T follicular helper cell (primary cell): ENCODE data around the gene MAP3K2.

Experiments used
- DNase-seq: peaks from one replicate; pipeline ENCODE4 v3.0.0-alpha.2; 2020; ENCODE audit warnings: low read depth

MAP3K2 gene

DNA sequence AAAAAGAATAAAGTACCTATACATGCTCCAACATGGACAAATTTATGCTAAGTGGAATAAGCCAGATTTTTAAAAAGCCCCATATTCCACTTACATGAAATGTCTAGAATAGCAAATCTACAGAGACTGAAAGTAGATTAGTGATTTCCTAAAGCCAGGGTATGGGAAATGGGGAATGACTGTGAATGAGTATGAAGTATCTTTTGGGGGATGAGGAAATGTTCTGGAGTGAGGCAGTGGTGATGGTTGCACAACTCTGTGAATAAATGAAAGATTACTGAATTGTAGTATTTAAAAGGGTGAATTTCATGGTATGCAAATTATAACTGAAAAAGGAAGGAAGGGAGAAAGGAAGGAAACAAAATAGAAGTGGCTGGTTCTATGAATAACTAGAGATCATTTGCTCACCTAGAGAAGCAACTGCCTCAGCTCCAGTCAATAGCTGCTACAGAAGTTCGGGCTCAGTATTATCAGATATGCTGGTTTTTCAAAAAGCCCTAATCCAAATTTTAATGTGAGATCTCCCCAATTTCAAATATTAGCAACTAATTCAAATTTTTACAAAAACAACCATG is 39.3 kb downstream of the MAP3K2 start:
- no peak for DNase-seq

DNA sequence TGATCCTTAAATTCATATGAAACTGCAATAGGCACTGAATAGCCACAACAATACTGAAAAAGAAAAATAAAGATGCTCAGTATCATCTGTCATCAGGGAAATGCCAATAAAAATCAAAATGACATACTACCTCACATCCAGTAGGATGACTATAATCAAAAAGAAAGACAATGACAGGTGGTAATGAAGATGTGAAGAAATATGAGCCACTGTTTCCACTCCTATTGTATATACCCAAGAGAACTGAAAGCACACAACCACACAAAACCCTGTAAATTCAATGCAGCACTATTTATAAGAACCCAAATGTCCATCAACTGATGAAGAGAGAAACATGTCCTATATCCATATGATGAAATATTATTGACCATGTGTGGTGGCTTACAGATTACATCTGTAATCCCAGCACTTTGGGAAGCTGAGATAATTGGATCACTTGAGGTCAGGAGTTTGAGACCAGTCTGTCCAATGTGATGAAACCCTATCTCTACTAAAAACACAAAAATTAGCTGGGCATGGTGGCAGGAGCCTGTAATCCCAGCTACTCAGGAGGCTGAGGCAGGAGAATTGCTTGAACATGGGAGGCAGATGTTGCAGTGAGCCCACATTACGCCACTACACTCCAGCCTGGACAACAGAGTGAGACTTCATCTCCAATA is 39.9 kb downstream of the MAP3K2 start:
- DNase-seq, result no peak

DNA sequence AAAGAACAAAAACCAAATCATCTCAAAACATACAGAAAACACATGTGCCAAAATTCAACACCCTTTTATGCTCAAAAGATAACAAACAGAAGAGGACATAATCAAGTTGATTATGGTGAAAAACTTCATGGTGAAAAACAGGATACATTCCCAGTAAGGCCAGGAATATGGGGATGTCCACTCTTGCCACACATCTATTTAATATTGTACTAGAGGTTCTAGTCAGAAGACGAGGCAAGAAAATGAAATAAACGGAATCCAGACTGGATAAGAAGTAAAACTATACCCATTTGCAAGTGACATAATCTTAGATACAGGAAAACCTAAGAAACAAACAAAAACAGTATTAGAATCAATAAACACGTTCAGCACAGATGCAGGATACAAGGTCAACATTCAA is 40.8 kb downstream of the MAP3K2 start:
- DNase-seq, result no peak

DNA sequence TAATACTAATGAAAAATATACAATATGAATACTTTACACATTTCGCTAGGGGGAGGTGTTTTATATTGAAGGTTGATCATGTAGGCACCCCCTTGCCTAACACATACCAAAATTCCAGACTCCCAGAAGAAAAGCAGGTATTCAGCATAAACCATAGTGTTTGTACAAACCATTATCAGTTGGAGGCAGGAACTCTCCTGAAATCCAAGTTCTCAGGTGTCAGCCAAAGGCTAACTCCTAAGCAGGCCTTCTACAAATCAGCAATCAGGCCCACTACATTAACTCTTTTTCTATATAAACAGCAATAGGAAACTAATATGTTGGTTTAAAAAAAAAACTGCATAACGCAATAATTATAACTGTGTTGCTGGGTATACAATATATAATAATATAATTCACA is 44.5 kb downstream of the MAP3K2 start:
- DNase-seq, result no peak

DNA sequence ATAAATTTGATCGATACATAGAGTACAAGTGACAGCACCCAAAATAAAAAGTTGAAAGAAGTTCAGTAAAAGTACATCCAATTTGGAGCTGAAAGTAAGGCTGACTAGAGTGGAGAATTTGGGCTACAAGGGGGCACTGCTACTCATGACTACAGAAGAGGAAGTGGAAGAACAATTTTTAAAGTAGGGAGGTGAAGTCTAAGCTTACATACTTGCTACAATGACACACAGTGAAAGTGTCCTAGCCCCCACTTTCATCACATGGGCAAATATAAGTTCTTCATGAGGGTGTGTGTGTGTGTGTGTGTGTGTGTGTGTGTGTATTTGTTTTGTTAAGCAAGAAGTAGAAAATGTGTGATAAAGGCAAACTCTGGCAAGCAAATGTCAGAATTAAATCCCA is 45.7 kb downstream of the MAP3K2 start:
- DNase-seq, result no peak

DNA sequence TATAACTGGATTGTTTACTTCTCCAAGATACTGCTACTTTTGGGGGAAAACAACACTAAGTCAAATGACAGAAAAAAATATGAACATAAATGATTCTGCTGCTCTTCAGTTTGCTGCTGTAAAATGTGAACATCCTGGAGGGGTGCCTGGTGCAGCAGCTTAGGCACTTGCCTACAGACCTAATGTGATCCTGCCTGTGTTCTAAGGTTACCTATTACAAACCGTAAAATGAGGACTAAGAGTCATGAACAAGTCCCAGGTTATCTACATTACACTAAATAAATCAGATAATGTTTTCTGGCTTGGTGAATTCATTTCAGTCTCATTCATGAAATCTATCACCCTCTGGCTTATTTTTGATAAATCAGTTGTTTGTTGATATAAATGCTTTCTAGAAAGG is 55.4 kb downstream of the MAP3K2 start:
- no peak for DNase-seq

DNA sequence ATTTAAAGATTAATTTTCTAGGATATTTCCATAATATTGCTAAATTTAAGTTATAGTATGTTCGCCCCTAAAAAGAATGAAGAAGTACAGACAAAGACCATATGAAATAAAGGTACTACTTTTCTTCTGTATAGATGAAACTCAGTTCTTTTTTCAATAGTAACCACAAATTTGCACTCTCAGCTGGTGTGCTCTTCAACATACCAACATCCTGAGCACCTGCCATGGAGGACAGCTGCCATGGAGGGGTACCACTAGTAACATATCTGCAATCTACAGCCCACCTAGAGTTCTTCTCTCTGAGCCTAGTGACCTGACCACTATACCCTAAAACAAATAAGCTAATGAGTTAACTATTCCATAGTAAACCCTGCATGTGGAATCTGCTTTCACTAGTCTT is 57.0 kb downstream of the MAP3K2 start:
- DNase-seq, result no peak

DNA sequence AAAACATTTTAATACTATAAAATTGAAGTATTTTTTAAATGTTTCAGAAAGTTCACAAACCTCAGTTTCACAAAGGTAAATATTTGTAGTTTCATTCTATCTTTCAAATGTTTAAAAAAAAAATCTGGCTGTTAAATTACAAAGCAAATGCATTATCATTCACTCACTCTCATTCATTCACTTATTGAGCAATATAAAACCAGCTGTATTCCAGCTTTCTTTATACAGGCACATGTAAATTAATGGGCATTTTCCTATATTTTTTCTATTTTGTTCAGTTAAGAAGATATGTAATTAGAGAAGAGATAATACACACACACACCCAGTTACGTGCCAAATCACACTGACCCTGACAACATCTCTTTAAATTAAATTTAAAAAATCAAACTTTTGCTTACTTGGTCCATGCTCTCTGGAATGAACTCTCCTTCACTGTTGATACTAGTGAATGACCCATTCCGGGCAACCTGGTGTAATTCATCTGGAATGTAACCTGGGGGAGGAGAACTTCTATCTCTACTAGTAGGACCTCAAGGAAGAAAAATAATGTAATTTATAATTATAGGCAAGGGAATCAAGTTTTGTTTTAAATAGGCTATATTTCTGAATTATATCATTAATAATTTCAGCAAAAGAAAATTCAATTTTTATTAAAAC is 61.4 kb downstream of the MAP3K2 start:
- no peak for DNase-seq

DNA sequence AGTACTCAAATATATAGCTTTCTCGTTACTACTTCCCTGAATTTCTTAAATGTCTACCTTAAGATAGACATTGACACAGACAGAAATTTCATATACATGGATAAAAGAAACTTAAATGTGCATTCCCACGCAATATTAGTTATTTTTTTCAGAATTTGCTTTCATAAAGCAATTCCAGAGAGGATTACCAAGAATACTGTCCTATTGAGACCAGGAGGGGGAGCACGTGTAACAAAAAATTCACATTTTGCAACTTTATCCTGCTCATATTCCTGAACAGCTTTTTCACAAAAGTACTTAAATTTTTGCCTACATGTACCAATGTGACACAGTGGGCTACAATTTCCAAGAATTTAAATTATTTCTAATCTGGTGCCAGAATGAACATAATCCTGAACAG is 63.1 kb downstream of the MAP3K2 start:
- DNase-seq, result no peak

DNA sequence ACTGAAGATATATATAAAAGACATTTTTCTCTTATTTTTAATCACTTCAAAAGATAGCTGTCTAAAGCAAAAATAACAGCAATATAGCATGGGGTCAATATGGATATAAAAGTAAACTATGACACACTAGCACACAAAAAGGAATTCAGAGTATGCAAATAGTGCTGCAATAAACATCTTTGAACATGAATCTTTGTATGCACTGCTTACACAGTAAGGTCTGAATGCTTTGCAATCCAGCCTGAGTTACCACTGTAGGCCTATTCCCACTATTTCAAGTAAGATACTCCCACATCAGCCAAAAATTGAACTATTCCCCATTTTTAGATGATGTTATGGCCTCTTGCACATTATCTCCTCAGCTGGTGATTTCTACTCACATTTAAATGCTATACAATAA is 66.5 kb downstream of the MAP3K2 start:
- no peak for DNase-seq

DNA sequence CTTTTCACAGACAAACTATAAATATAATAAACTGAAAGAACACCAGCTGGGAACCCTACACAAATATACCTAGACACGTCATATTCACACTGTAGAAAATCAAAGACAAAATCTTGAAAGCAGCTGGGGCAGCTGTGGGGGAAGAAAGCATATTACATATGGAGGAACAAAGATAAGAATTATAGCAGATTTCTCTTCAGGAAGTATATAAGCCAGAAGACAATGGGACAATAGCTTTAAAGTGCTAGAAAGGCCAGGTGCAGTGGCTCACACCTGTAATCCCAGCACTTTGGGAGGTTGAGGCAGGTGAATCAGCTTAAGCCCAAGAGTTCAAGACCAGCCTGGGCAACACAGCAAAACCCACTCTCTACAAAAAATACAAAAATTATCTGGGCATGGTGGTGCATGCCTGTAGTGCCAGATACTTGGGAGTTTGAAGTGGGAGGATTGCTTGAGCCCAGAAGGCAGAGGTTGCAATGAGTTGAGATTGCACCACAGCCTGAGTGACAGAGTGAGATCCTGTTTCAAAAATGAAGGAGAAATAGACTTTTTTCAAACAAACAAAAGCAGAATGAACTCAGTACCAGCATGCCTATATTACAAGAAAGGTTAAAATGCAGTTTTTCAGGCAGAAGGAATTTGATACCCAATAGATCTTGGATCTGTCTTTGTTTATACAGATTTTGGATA is 67.0 kb downstream of the MAP3K2 start:
- DNase-seq, result no peak

DNA sequence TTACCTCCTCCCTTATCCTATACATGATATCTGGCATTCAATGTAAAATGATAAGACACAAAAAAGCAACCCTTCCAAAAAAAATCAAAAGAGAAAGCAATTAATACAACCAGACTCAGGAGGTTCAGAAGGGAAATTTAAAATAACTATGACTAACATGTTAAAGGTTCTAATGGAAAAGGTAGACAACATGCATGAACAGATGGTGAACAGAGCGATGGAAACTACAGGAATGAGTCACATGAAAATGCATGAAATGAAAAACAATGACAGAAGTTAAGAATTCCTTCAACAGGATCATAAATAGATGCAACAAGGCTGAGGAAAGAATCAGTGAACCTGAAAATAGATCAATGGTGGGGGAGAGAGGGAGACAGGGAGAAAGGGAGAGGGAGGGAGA is 67.7 kb downstream of the MAP3K2 start:
- DNase-seq, result no peak

DNA sequence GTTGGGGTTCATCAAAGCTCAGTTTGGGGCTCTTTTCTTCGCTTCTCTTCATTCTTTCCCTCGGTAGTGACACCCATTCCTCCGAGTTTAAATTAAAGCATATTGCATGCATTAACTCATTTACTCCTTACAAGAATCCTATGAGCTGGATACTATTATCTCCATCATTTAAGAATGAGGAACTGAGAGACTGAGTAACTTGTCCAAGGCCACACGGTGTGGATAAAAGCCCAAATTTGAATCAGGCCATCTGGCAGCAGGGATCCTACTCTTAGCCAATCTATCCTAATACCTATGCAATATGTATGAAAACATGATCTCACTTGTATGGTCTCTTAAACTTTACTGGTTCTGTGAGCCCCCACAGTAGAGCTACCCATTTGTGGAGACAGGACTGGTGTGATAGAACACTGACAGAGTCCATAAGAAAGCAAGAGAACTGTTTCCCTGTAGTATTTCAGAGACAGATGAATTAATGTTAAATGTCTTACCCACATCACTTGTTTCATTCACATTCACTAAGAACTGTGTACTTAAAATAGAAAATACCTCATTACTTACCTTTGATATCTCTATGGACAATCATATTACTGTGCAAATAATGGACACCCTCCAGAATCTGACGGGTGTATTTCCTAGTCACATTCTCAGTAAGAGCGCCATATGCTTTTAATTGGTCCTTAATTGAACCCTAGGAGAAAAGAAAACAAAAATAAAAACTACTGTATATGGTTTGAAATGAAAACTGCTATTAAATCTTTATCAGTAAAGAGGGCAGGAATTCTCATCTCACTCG is 73.4 kb downstream of the MAP3K2 start:
- DNase-seq, result no peak

DNA sequence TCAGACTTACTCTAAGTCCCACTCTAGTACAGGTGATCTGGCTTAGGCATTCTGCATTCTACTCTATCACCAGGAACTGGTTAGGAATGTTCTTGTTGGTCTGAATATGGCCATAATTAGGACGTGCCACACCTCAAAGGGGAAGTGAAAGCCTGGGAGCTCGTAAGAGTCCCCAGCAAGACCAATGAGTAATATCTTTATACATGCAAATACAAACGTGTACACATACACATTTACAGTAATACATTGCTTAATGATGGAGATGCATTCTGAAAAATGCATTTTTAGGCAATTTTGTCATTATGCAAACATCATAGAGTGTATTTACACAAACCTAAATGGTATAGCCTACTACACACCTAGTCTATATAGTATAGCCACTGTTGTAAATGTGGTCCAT is 74.4 kb downstream of the MAP3K2 start:
- DNase-seq, result no peak

DNA sequence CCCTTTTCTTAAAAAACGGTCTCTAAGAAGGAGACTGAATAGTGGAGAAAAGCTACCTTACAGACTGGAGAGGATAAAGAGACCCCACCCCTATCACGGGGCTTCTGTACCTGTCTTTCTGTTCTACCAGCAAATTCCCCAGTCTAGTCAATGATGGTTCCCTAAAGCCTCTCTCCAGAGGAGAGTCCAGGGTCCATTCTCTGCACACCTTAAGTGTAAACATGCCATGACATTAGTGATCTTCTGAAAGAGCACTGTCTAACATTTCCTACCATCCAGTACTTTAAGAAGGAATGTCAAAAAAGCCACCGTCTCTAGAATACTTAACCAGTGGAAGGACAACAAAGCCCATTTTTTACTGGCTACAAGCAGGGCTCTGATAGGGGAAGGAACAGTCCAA is 76.8 kb downstream of the MAP3K2 start:
- no peak for DNase-seq

DNA sequence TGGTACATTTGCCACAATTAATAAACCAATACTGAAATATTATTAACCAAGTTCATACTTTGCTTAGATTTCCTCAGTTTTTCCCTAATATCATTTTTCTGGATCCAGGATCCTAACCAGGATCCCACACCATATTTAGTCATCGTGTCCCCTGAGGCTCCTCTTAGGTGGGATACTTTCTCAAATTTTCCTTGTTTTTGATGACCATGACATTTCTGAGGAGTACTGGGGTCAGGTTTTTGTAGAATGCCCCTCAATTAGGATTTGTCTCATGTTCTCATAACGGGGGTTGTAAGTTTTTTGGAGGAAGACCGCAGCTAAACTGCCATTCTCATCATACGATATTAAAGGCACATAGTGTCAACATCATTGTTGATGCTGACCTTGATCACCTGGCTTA is 78.3 kb downstream of the MAP3K2 start:
- DNase-seq, result no peak

DNA sequence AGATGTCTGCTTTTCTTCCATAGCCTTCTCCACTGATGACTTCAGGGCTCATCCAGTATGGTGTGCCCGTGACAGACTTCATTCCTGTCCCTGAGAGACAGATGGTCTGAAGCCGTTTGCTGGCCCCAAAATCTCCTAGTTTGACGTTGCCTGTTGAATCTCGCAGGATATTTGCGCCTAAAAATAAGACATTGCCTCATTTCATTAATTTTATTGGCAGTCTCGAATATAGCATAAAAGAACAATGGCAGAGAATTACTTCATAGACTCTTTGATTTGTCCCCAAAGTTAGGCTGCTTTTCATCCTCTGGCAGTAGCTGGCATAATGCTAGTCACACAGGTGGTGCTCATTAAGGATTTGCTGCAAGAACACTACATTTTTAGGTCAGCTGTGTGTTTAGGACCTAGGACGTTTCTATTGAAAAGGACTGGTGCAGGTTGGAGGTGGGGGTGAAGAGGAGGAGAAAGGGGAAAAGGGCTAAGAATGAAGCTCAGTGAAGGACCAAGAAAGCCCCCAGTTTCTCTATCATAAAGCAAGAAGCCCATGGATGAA is 79.1 kb downstream of the MAP3K2 start:
- no peak for DNase-seq

DNA sequence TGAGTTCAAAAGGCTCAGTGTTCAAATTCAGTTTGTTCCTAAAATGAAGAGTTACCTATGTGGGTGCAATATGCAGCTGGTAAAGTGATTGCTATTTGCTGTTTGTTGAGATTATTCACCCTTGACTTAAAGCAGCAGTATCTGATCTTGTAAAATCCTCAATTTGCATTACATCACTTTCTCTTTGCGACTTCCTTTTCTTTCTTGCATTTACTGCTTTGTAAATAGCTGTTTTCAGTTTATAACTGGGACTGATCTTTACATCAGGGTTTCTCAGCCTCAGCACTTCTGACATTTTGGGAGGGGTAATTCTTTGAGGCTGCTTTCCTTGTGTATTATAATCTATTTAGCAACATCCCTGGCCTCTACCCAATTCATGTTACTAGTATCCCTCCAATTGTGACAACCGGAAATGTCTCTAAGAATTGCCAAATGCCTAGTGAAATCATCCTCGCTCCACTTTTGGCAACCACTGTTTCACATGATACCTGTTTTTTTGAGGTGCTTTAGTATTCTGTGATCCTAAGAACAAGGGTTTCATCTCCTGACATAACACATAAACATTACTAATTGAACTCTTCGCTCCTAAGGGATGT is 81.7 kb downstream of the MAP3K2 start:
- DNase-seq, result no peak

DNA sequence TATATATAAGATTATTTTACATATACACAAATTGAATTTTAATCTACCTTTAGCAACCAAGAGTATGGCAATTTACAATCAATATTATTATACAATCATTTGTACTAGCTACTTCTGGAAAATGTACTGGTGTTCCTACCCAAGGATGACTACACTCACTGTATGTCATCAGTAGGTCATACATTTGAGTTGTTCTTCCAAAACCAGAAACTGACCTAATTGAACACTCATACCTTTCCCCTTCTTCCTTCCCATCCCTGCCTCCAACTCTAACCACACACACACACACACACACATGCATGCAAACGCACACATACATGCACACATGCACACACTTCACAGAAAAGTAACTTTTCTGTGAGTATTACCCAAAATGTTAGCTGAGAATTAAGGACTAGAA is 85.6 kb downstream of the MAP3K2 start:
- no peak for DNase-seq

DNA sequence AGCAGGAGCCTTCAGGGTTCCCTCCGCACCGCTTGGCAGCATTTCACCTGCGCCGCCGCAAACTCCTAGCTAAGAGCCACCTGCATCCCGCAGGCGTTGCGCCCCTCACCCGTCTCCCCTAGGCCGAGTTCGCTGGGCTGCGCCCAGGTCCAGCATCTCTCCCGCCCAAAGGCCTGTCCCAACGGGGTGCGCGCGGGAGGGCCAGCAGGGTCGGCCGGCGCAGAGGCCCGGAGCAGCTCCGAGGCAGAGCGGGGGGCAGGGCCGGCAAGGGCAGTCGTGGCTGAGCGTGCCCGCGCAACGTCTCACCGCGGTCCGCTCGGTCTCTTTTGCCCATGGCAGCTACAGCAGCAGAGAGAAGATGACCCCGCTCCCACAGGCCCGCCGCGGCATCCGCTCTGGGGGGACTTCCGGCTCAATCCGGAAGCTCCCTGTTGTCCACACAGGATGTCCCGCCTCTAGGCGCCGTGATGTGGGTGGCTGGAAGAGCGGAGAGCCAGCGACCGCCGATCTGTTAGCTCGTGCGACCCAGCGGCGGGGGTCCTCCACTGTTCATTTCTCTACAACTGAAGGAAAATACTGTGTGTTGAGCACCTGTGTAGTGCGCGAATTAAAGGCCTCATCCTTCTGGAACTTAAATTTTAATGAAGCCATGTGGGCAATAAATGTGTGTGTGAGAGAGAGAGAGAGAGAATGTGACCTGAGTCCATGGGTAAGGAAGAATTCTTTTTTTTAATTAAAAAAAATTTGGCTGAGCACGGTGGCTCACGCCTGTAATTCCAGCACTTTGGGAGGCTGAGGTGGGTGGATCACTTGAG is 93.8 kb downstream of the MAP3K2 start, which contains the start of gene ERCC3:
Gene ERCC3 (minus strand): TSS at position 397 of the 815 bp plus-strand sequence. CDS start 63 bp downstream, at position 334.
- peak; percentile 64 for DNase-seq

DNA sequence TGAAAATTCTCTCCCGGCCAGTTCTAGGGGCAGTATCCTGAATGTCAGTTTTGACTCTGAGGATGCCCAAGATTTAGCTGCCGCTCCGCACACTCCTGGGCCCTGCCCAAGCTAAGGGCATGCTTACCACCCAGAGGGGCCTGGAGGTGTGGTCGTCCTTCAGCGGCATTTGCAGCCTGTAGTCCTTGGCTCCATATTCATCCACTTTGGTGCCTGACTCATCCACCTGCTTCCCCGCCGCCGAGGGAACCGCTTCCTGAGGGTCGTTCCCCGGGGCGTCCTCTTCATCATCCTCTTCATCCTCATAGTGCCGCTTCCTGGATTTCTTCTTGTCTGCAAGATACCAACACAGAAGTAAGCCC is 94.4 kb downstream of the MAP3K2 start:
- DNase-seq, result no peak
